HepG2 (cell line): Measurements from ENCODE around the gene SLC22A23. TPM values are rescaled to one million over a fixed set of nuclear protein-coding genes. Genes with fewer than 3 reads are reported as not detected.

Experiments
- ATF3 ChIP-seq: sonication (generic); formaldehyde crosslinking; IDR thresholded peaks from 2 replicates; pipeline ENCODE4 v1.4.0; 2020; ENCODE audit warnings: missing genetic modification reagents
- BCL6 ChIP-seq: IDR thresholded peaks from 2 replicates; pipeline ENCODE4 v1.6.1; 2016; ENCODE audit warnings: missing genetic modification reagents, missing compliant biosample characterization
- ETV6 ChIP-seq: sonication (generic); formaldehyde crosslinking; conservative IDR thresholded peaks from 2 replicates; pipeline ENCODE4 v1.4.0; 2020; ENCODE audit warnings: missing genetic modification reagents
- HDAC1 ChIP-seq: sonication (generic); formaldehyde crosslinking; IDR thresholded peaks from 2 replicates; pipeline ENCODE4 v1.5.1; 2020; ENCODE audit warnings: mild to moderate bottlenecking, missing genetic modification reagents
- POLR2G ChIP-seq: fragments of 200-400 bp; formaldehyde crosslinking; IDR thresholded peaks from 2 replicates; pipeline ENCODE4 v1.6.1; 2018; ENCODE audit warnings: mild to moderate bottlenecking, low read depth, low read length, moderate library complexity
- SMAD3 ChIP-seq: sonication (generic); formaldehyde crosslinking; IDR thresholded peaks from 2 replicates; pipeline ENCODE4 v1.4.0; 2020; ENCODE audit warnings: missing genetic modification reagents
- TCF12 ChIP-seq, 2 experiments: fragments of 450-650 bp in 1 of 2; sonication (generic) in 1 of 2; formaldehyde crosslinking in 1 of 2; IDR thresholded peaks; 2 replicates each; pipeline versions ENCODE4 v1.6.1 to v1.8.0; 2017 to 2022; ENCODE audit warnings: antibody characterized with exemption in 1 of 2, mild to moderate bottlenecking in 1 of 2, missing genetic modification reagents in 1 of 2, moderate library complexity in 1 of 2
- ZBTB39 ChIP-seq: sonication (generic); formaldehyde crosslinking; IDR thresholded peaks from 2 replicates; pipeline ENCODE4 v1.5.0; 2020; ENCODE audit warnings: missing genetic modification reagents
- ZKSCAN5 ChIP-seq: sonication (generic); formaldehyde crosslinking; IDR thresholded peaks from 2 replicates; pipeline ENCODE4 v1.5.1; 2020; ENCODE audit warnings: mild to moderate bottlenecking, missing genetic modification reagents
- ZNF121 ChIP-seq: sonication (generic); formaldehyde crosslinking; IDR thresholded peaks from 2 replicates; pipeline ENCODE4 v1.5.0; 2020; ENCODE audit warnings: mild to moderate bottlenecking, missing genetic modification reagents
- ZNF362 ChIP-seq: sonication (generic); formaldehyde crosslinking; IDR thresholded peaks from 2 replicates; pipeline ENCODE4 v1.4.0; 2020; ENCODE audit warnings: missing genetic modification reagents, mild to moderate bottlenecking, borderline replicate concordance
- ZNF546 ChIP-seq: sonication (generic); formaldehyde crosslinking; conservative IDR thresholded peaks from 2 replicates; pipeline ENCODE4 v1.8.1; 2023; ENCODE audit warnings: mild to moderate bottlenecking, missing genetic modification reagents
- ZNF549 ChIP-seq: sonication (generic); formaldehyde crosslinking; IDR thresholded peaks from 2 replicates; pipeline ENCODE4 v1.5.0; 2020; ENCODE audit warnings: missing genetic modification reagents
- ZNF674 ChIP-seq: sonication (generic); formaldehyde crosslinking; IDR thresholded peaks from 2 replicates; pipeline ENCODE4 v1.5.0; 2020; ENCODE audit warnings: low read depth, mild to moderate bottlenecking, missing genetic modification reagents
- polyA plus RNA-seq, 8 experiments: library from polyadenylated mRNA; depleted of rRNA in 3 of 8; stranded (reverse) in 7 of 8; unstranded in 1 of 8; fragments of >200 nt; fragmentation: Illumina TruSeq in 4 of 8; extraction: Trizol in 4 of 8; gene quantifications; 2 replicates each; pipeline versions ENCODE4 v1.2.1 to v1.2.3, GENCODE V29; 2011 to 2016; ENCODE audit warnings: low read depth in 4 of 8, missing spikeins in 1 of 8, mixed read lengths in 1 of 8; ENCODE audit not compliant: insufficient read depth in 1 of 8
- total RNA-seq, 5 experiments: library from RNA; depleted of rRNA; stranded (reverse); fragments of >200 nt; fragmentation: Illumina TruSeq; extraction: Trizol; gene quantifications; 2 replicates each; pipeline ENCODE4 v1.2.3, GENCODE V29; 2016; ENCODE audit warnings: low read depth in 1 of 5
- TF ChIP-seq, protein P1 (sequence below): sonication (generic); formaldehyde crosslinking; IDR thresholded peaks from 2 replicates; pipeline ENCODE4 v1.4.0; 2020; ENCODE audit warnings: mild to moderate bottlenecking, missing genetic modification reagents
- TF ChIP-seq, protein P2 (sequence below): sonication (generic); formaldehyde crosslinking; IDR thresholded peaks from 2 replicates; pipeline ENCODE4 v1.4.0; 2020; ENCODE audit warnings: missing genetic modification reagents

Gene SLC22A23
- total and polyA plus RNA-seq, 2 of the 13 experiments (the other 11 are each of a cell fraction or from before 2014, with no cell fraction given) = 11.8 to 17.5 TPM

- peak; percentile 96 for TF ChIP-seq BCL6 (CRISPR knock-in tag)
- no peak for TF ChIP-seq TCF12 (IDR thresholded peaks at IDR 0.05)
- TF ChIP-seq TCF12 (CRISPR knock-in tag; IDR thresholded peaks at IDR 0.05) = peak; percentile 96; the same call in 1 of the 2 replicates
- TF ChIP-seq, protein P1, sequence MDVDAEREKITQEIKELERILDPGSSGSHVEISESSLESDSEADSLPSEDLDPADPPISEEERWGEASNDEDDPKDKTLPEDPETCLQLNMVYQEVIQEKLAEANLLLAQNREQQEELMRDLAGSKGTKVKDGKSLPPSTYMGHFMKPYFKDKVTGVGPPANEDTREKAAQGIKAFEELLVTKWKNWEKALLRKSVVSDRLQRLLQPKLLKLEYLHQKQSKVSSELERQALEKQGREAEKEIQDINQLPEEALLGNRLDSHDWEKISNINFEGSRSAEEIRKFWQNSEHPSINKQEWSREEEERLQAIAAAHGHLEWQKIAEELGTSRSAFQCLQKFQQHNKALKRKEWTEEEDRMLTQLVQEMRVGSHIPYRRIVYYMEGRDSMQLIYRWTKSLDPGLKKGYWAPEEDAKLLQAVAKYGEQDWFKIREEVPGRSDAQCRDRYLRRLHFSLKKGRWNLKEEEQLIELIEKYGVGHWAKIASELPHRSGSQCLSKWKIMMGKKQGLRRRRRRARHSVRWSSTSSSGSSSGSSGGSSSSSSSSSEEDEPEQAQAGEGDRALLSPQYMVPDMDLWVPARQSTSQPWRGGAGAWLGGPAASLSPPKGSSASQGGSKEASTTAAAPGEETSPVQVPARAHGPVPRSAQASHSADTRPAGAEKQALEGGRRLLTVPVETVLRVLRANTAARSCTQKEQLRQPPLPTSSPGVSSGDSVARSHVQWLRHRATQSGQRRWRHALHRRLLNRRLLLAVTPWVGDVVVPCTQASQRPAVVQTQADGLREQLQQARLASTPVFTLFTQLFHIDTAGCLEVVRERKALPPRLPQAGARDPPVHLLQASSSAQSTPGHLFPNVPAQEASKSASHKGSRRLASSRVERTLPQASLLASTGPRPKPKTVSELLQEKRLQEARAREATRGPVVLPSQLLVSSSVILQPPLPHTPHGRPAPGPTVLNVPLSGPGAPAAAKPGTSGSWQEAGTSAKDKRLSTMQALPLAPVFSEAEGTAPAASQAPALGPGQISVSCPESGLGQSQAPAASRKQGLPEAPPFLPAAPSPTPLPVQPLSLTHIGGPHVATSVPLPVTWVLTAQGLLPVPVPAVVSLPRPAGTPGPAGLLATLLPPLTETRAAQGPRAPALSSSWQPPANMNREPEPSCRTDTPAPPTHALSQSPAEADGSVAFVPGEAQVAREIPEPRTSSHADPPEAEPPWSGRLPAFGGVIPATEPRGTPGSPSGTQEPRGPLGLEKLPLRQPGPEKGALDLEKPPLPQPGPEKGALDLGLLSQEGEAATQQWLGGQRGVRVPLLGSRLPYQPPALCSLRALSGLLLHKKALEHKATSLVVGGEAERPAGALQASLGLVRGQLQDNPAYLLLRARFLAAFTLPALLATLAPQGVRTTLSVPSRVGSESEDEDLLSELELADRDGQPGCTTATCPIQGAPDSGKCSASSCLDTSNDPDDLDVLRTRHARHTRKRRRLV (CRISPR knock-in tag) = no peak; the same call in 1 of the 2 replicates
- peak; percentile 20; the same call in 1 of the 2 replicates for TF ChIP-seq ZKSCAN5 (CRISPR knock-in tag)
- peak; percentile 100 for TF ChIP-seq ZNF362 (CRISPR knock-in tag)
- TF ChIP-seq POLR2G = peak; percentile 94
- peak; percentile 33; the same call in 1 of the 2 replicates for TF ChIP-seq ATF3 (CRISPR knock-in tag)
- no peak for TF ChIP-seq ZBTB39 (CRISPR knock-in tag)
- TF ChIP-seq ETV6 = peak; percentile 76; the same call in 1 of the 2 replicates
- TF ChIP-seq ZNF546 (CRISPR knock-in tag) = no peak
- TF ChIP-seq ZNF674 = no peak
- TF ChIP-seq, protein P2, sequence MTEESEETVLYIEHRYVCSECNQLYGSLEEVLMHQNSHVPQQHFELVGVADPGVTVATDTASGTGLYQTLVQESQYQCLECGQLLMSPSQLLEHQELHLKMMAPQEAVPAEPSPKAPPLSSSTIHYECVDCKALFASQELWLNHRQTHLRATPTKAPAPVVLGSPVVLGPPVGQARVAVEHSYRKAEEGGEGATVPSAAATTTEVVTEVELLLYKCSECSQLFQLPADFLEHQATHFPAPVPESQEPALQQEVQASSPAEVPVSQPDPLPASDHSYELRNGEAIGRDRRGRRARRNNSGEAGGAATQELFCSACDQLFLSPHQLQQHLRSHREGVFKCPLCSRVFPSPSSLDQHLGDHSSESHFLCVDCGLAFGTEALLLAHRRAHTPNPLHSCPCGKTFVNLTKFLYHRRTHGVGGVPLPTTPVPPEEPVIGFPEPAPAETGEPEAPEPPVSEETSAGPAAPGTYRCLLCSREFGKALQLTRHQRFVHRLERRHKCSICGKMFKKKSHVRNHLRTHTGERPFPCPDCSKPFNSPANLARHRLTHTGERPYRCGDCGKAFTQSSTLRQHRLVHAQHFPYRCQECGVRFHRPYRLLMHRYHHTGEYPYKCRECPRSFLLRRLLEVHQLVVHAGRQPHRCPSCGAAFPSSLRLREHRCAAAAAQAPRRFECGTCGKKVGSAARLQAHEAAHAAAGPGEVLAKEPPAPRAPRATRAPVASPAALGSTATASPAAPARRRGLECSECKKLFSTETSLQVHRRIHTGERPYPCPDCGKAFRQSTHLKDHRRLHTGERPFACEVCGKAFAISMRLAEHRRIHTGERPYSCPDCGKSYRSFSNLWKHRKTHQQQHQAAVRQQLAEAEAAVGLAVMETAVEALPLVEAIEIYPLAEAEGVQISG = peak; percentile 91
- TF ChIP-seq SMAD3 (CRISPR knock-in tag) = peak; percentile 93
- TF ChIP-seq ZNF549 = no peak
- TF ChIP-seq ZNF121 (CRISPR knock-in tag) = peak; percentile 63; the same call in 1 of the 2 replicates
- peak; percentile 97 for TF ChIP-seq HDAC1 (CRISPR knock-in tag)
Measured at GRCh38 chr6:3403238-3404173, 53.3 kb downstream of the SLC22A23 start (continued).
